NCI-H1694 (cell line): ENCODE results near the gene CPZ.
"Not testable (repeated sequence)": the region's sequence is repeated elsewhere in the genome, so short reads cannot be mapped to it uniquely, and the experiment has no call there.

Source experiments
- DNase-seq: peaks from one replicate; lab custom pipeline; 2025; lab: John Stamatoyannopoulos, UW

CPZ gene

GRCh38 chr4:8653326-8654000, 60.9 kb downstream of the CPZ start:
- no peak for DNase-seq

GRCh38 chr4:8654139-8654538, 61.6 kb downstream of the CPZ start:
- DNase-seq: not testable (repeated sequence)

GRCh38 chr4:8655411-8656184, 63.0 kb downstream of the CPZ start:
- no peak for DNase-seq

- no peak for DNase-seq
These were observed 63.6 kb downstream of the CPZ start for GRCh38 chr4:8656185-8656517.

- no peak for DNase-seq
These were observed 64.3 kb downstream of the CPZ start for GRCh38 chr4:8656711-8657380.

GRCh38 chr4:8657381-8658088, 65.0 kb downstream of the CPZ start:
- DNase-seq: no peak

GRCh38 chr4:8662776-8663175, 70.2 kb downstream of the CPZ start:
- DNase-seq: no peak

- DNase-seq: no peak
These were observed 71.7 kb downstream of the CPZ start for GRCh38 chr4:8664031-8664805.

GRCh38 chr4:8664976-8665375, 72.4 kb downstream of the CPZ start:
- no peak for DNase-seq

- no peak for DNase-seq
These were observed 73.1 kb downstream of the CPZ start for GRCh38 chr4:8665406-8666360.

GRCh38 chr4:8666581-8666980, 74.0 kb downstream of the CPZ start:
- no peak for DNase-seq
